ENCODE data around the gene PEX3.

DNA sequence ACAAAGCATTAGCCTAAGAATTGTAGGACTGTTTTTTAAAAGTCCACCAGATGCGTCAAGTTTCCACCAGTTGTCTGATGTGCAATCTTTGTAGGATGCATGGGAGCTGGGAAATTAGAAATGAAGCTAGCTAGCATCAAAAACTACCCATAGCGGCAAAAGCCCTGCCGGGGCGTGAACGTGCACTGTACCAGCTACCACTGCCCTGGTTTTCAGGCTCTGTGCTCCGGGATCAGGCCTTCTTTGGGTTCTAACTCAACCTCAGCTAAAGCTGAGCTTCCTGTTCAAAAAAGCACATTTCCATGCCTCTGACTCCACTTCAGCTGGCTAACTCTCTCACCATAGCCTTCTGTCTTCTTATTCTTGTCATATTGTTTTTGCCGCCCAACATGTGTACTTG lies 87.8 kb downstream of the PEX3 start:
- TF ChIP-seq, protein P1, sequence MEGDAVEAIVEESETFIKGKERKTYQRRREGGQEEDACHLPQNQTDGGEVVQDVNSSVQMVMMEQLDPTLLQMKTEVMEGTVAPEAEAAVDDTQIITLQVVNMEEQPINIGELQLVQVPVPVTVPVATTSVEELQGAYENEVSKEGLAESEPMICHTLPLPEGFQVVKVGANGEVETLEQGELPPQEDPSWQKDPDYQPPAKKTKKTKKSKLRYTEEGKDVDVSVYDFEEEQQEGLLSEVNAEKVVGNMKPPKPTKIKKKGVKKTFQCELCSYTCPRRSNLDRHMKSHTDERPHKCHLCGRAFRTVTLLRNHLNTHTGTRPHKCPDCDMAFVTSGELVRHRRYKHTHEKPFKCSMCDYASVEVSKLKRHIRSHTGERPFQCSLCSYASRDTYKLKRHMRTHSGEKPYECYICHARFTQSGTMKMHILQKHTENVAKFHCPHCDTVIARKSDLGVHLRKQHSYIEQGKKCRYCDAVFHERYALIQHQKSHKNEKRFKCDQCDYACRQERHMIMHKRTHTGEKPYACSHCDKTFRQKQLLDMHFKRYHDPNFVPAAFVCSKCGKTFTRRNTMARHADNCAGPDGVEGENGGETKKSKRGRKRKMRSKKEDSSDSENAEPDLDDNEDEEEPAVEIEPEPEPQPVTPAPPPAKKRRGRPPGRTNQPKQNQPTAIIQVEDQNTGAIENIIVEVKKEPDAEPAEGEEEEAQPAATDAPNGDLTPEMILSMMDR (IDR thresholded peaks at IDR 0.05; ENCODE audit: poor library complexity), result no peak
- no peak for TF ChIP-seq EZH2phosphoT487 (IDR thresholded peaks at IDR 0.05; ENCODE audit: low read depth, severe bottlenecking, unreplicated experiment)
- TF ChIP-seq EZH2 (IDR thresholded peaks at IDR 0.05; ENCODE audit: borderline replicate concordance), result no peak
